K562 (cell line): Measurements from ENCODE around the gene LILRA6. TPM values are rescaled to one million over a fixed set of nuclear protein-coding genes. Genes with fewer than 3 reads are reported as not detected.

Experiments used
- CHD2 ChIP-seq: IDR thresholded peaks from 2 replicates; pipeline ENCODE4 v1.6.1; 2011; ENCODE audit warnings: low read depth, low read length
- DMBX1 ChIP-seq: fragments of 250-450 bp; sonication (Bioruptor Pico); IDR thresholded peaks from 2 replicates; pipeline ENCODE4 v1.8.0; 2022; ENCODE audit warnings: inconsistent platforms, mild to moderate bottlenecking, moderate library complexity, borderline replicate concordance
- EP400 ChIP-seq: fragments of 450-650 bp; IDR thresholded peaks from 2 replicates; pipeline ENCODE4 v1.6.1; 2017; ENCODE audit warnings: antibody characterized with exemption, mild to moderate bottlenecking, moderate library complexity
- FOSL1 ChIP-seq: fragments of 200-800 bp; sonication (Bioruptor generic); conservative IDR thresholded peaks from 2 replicates; pipeline ENCODE4 v1.6.1; 2016; ENCODE audit warnings: missing genetic modification characterization, missing compliant biosample characterization
- FOXJ2 ChIP-seq: fragments of 200-800 bp; sonication (Bioruptor generic); IDR thresholded peaks from 2 replicates; pipeline ENCODE4 v1.6.1; 2016; ENCODE audit warnings: missing genetic modification characterization, missing compliant biosample characterization
- TCF7 ChIP-seq: sonication (generic); IDR thresholded peaks from 2 replicates; pipeline ENCODE4 v1.6.1; 2016; ENCODE audit warnings: antibody characterized with exemption, borderline replicate concordance
- ZBTB1 ChIP-seq: sonication (generic); formaldehyde crosslinking; IDR thresholded peaks from 2 replicates; pipeline ENCODE4 v1.8.1; 2023; ENCODE audit warnings: missing genetic modification reagents, low read depth, mild to moderate bottlenecking, borderline replicate concordance
- ZC3H8 ChIP-seq: fragments of 450-650 bp; IDR thresholded peaks from 2 replicates; pipeline ENCODE4 v1.6.1; 2017
- ZNF586 ChIP-seq: fragments of 450-650 bp; formaldehyde crosslinking; conservative IDR thresholded peaks from 2 replicates; pipeline ENCODE4 v1.4.0; 2020; ENCODE audit warnings: mild to moderate bottlenecking, moderate library complexity
- ZNF695 ChIP-seq: fragments of 450-650 bp; formaldehyde crosslinking; IDR thresholded peaks from 2 replicates; pipeline ENCODE4 v1.4.0; 2020; ENCODE audit warnings: mild to moderate bottlenecking, moderate library complexity
- polyA plus RNA-seq, 8 experiments: library from polyadenylated mRNA; depleted of rRNA in 4 of 8; stranded (reverse) in 5 of 8; unstranded in 3 of 8; fragments of >200 nt; fragmentation: Nextera tagmentation in 2 of 8; fragmentation: Illumina TruSeq in 1 of 8; extraction: Ambion mirVana in 2 of 8; extraction: Trizol in 1 of 8; gene quantifications; 2 replicates each; pipeline versions ENCODE4 v1.2.1 to v1.2.3, GENCODE V29; 2011 to 2014; ENCODE audit warnings: inconsistent platforms in 1 of 8, missing spikeins in 1 of 8
- total RNA-seq, 7 experiments: library from RNA; depleted of rRNA in 6 of 7; stranded (reverse); fragments of >200 nt in 6 of 7; fragmentation: Illumina TruSeq in 2 of 7; extraction: Trizol in 2 of 7; gene quantifications; 2 replicates each; pipeline versions ENCODE4 v1.2.1 to v1.2.3, GENCODE V29; 2011 to 2021; ENCODE audit warnings: low replicate concordance in 1 of 7
- TF ChIP-seq, protein P1 (sequence below): sonication (generic); formaldehyde crosslinking; IDR thresholded peaks from 2 replicates; pipeline ENCODE4 v1.8.0; 2022; ENCODE audit warnings: missing genetic modification reagents, mild to moderate bottlenecking, borderline replicate concordance
- TF ChIP-seq, protein P2 (sequence below): sonication (generic); formaldehyde crosslinking; IDR thresholded peaks from 2 replicates; pipeline ENCODE4 v1.8.0; 2022; ENCODE audit warnings: mild to moderate bottlenecking, missing genetic modification reagents, borderline replicate concordance
- TF ChIP-seq, protein P3 (sequence below): IDR thresholded peaks from 2 replicates; pipeline ENCODE4 v1.6.1; 2012; ENCODE audit warnings: low read depth, low read length, improper control_type of control experiment, borderline replicate concordance

LILRA6 gene
- total and polyA plus RNA-seq, 9 of the 15 experiments (the other 6 are each of a cell fraction or from before 2014, with no cell fraction given): 0.03 TPM; not detected in 8

DNA sequence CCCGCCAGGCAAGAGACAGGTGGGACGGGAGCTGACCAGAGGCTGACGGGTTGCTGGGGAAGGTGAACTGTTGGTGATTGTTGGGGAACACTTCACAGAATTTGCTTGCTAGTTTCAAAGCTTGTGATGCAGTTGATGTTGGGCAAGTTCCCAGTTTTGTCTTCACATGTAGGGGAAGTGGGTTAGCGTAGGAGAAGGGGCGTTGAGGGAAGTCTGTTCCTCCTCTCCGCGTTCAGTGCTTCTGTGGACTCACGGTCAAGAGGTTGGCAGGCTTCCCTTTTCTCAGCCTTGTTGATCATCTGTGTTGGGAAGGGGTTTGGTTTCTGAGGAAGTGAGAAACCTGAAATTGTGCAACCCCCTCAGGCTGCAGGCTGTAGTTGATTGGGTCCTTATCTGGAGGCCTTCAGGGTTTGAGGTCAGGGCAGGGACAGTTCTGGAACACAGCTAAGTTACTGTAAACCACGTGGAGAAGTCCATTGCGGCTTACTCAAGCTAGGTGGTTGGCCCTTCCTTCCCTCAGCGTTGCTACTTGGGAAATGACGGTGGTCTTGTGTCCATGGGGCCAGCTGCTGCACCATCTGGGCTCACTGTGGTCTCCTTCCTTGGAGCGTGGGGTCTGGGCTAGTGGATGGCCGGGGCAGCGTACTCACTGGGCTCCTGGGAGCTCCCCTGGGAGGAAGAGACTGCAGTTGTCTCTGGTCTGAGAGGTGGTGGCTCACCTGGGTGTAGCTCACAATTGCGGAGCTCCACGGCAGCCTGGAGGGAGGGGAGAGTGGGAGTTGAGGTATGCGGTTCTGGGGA is 34.4 kb downstream of the LILRA6 start (continued):
- no peak for TF ChIP-seq TCF7
- TF ChIP-seq ZNF586 (CRISPR knock-in tag): no peak; the same call in 1 of the 2 replicates
- peak; percentile 77 for TF ChIP-seq EP400
- 0 out of 2 replicates have a peak, but pooled peaks have one; percentile 42 for TF ChIP-seq DMBX1 (CRISPR knock-in tag)
- TF ChIP-seq, protein P1, sequence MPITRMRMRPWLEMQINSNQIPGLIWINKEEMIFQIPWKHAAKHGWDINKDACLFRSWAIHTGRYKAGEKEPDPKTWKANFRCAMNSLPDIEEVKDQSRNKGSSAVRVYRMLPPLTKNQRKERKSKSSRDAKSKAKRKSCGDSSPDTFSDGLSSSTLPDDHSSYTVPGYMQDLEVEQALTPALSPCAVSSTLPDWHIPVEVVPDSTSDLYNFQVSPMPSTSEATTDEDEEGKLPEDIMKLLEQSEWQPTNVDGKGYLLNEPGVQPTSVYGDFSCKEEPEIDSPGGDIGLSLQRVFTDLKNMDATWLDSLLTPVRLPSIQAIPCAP: no peak
- TF ChIP-seq CHD2: no peak; the same call in 1 of the 2 replicates
- peak; percentile 58; the same call in 1 of the 2 replicates for TF ChIP-seq ZNF695 (CRISPR knock-in tag)
- TF ChIP-seq ZC3H8: no peak
- TF ChIP-seq FOXJ2: peak; percentile 97
- TF ChIP-seq ZBTB1 (CRISPR knock-in tag): no peak
- TF ChIP-seq FOSL1 (tag): peak; percentile 70
- TF ChIP-seq, protein P2, sequence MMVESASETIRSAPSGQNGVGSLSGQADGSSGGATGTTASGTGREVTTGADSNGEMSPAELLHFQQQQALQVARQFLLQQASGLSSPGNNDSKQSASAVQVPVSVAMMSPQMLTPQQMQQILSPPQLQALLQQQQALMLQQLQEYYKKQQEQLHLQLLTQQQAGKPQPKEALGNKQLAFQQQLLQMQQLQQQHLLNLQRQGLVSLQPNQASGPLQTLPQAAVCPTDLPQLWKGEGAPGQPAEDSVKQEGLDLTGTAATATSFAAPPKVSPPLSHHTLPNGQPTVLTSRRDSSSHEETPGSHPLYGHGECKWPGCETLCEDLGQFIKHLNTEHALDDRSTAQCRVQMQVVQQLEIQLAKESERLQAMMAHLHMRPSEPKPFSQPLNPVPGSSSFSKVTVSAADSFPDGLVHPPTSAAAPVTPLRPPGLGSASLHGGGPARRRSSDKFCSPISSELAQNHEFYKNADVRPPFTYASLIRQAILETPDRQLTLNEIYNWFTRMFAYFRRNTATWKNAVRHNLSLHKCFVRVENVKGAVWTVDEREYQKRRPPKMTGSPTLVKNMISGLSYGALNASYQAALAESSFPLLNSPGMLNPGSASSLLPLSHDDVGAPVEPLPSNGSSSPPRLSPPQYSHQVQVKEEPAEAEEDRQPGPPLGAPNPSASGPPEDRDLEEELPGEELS (CRISPR knock-in tag): no peak
- TF ChIP-seq, protein P3, sequence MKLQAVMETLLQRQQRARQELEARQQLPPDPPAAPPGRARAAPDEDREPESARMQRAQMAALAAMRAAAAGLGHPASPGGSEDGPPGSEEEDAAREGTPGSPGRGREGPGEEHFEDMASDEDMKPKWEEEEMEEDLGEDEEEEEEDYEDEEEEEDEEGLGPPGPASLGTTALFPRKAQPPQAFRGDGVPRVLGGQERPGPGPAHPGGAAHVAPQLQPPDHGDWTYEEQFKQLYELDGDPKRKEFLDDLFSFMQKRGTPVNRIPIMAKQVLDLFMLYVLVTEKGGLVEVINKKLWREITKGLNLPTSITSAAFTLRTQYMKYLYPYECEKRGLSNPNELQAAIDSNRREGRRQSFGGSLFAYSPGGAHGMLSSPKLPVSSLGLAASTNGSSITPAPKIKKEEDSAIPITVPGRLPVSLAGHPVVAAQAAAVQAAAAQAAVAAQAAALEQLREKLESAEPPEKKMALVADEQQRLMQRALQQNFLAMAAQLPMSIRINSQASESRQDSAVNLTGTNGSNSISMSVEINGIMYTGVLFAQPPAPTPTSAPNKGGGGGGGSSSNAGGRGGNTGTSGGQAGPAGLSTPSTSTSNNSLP: no peak
